HG02943 (cell line): Measurements from ENCODE around the gene ARHGEF1.
"Not testable (repeated sequence)": the region's sequence is repeated elsewhere in the genome, so short reads cannot be mapped to it uniquely, and the experiment has no call there.

Experiments
- ATAC-seq: cut with Tn5 transposase; IDR thresholded peaks from one replicate; pipeline ENCODE4 v1.9.1; 2021; ENCODE audit warnings: mild to moderate bottlenecking, low read depth, moderate library complexity; ENCODE audit not compliant: unreplicated experiment

Gene ARHGEF1

GRCh38 chr19:41862445-41862986, 20.5 kb upstream of the ARHGEF1 start:
- ATAC-seq: no peak

GRCh38 chr19:41863209-41863931, 19.6 kb upstream of the ARHGEF1 start:
- no peak for ATAC-seq

GRCh38 chr19:41864374-41864773, 18.6 kb upstream of the ARHGEF1 start:
- ATAC-seq: no peak

GRCh38 chr19:41866284-41866683, 16.7 kb upstream of the ARHGEF1 start:
- ATAC-seq: no peak

GRCh38 chr19:41868120-41868988, 14.6 kb upstream of the ARHGEF1 start:
- no peak for ATAC-seq

GRCh38 chr19:41868989-41869300, 14.0 kb upstream of the ARHGEF1 start:
- no peak for ATAC-seq

- ATAC-seq: no peak
These were observed 13.5 kb upstream of the ARHGEF1 start for GRCh38 chr19:41869374-41869955.

- no peak for ATAC-seq
These were observed 12.5 kb upstream of the ARHGEF1 start for GRCh38 chr19:41870401-41870873.

- ATAC-seq: peak; percentile 45
These were observed 11.2 kb upstream of the ARHGEF1 start for GRCh38 chr19:41871573-41872383.

GRCh38 chr19:41872384-41872774, 10.6 kb upstream of the ARHGEF1 start:
- ATAC-seq: no peak

GRCh38 chr19:41872775-41873647, 10.0 kb upstream of the ARHGEF1 start:
- no peak for ATAC-seq

GRCh38 chr19:41875973-41876372, 7.0 kb upstream of the ARHGEF1 start:
- ATAC-seq: not testable (repeated sequence)

GRCh38 chr19:41876847-41877832, 5.8 kb upstream of the ARHGEF1 start, which contains the start of gene CD79A:
TSS of gene CD79A (plus strand) at chr19:41877279. CDS start at chr19:41877305, 26 bp downstream.
- peak; percentile 58 for ATAC-seq

- no peak for ATAC-seq
These were observed 4.8 kb upstream of the ARHGEF1 start for GRCh38 chr19:41877916-41878905.

- ATAC-seq: no peak
These were observed 3.9 kb upstream of the ARHGEF1 start for GRCh38 chr19:41879080-41879479.

GRCh38 chr19:41879670-41880328, 3.2 kb upstream of the ARHGEF1 start:
- ATAC-seq: no peak
